Measurements from ENCODE around the gene CBX2.

Gene CBX2

DNA sequence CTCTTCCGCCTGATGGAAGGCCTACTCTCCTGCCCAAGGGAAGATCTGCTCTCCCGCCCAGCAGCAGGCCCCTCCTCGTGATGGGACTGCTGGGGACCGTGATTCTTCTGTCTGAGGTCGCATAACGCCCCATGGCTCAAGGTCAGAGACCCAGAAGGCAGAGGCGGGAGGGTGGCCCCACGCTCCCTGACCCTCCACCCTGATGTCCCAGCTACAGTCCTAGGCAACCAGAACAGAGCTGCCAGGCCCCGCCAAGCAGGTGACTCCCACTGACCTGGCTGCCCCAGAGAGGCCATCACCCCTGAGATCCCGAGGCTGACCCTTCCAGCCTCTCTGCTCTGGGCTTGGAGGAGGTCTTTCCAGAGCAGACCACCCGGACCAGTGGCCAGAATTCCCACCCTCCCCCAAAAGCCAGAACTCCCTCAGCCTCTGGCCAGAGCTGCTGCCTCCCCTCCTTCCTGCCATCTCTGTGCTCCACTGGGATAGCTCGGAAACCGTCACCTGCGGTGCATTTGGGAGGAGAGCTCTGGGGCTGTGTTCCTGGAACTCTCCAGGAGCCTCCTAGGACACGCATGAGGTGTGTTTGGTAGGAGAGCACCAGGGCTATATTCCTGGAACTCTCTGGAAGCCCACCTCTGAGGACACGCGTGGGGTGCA is 39.9 kb upstream of the CBX2 start:
- H3K36me3 ChIP-seq (ENCODE audit: insufficient read depth, low read length) = no peaks in the 10 kb centered on the region
- H3K9me3 ChIP-seq (ENCODE audit: low read length) = peaks cover 3% of the 10 kb centered on the region
- no peaks in the 10 kb centered on the region for H3K27me3 ChIP-seq (ENCODE audit: insufficient read depth, low read length)
- no peak overlapping the region for H3K4me3 ChIP-seq (ENCODE audit: low read length)
- H2AFZ ChIP-seq (ENCODE audit: low read depth, low read length) = no peak overlapping the region
- H3K4me1 ChIP-seq (ENCODE audit: insufficient read depth, low read length) = peaks cover 25% of the 10 kb centered on the region

- Histone ChIP-seq H3K9me3 (ENCODE audit: low read length) (peaks cover 3% of the 10 kb centered on the region), H3K36me3 (ENCODE audit: insufficient read depth, low read length) (no peaks in the 10 kb centered on the region)
Observed at GRCh38 chr17:79738643-79739042, 39.3 kb upstream of the CBX2 start.

DNA sequence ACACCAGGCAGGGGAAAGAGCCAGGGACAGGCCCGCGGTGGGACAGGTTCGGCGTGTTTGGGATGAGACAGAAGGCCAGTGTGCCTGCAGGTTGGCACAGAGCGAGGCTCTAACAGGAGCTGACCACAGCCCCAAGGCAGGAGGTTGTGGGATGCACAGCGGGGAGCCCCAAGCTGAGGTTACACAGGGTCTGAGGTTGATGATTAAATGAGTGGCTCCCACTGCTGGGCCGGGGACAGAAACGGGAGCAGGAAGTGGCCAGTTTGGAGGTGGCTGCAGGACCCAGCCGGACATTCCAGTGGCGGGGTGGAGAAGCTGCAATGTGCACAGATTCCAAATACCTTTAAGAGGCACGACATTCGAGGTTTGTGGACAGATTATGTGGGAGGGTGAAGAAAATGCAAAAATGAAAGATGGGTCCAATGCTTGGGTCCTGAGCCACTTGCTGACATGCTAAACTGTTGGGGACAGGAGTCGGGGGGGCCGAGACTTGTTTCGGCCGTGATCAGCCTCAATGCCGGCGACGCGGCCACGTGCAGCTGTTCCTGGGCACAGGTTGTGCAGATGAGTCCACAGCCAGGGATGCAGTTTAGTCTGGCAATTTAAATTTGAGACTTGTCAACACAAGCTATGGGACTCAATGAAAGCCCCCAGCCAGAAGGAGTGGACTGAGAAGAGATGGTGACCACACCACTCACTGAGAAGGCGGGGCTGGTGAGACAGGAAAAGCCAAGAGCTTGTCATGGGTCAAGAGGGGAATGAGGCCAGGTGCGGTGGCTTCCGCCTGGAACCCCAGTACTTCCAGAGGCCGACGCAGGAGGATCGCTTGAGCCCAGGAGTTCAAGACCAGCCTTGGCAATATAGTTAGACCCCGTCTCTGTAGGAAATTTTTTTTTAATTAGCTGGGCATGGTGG is 38.5 kb upstream of the CBX2 start:
- peaks cover 28% of the 10 kb centered on the region for H3K4me1 ChIP-seq (ENCODE audit: insufficient read depth, low read length)
- no peak overlapping the region for H3K4me3 ChIP-seq (ENCODE audit: low read length)
- no peak overlapping the region for H2AFZ ChIP-seq (ENCODE audit: low read depth, low read length)
- no peaks in the 10 kb centered on the region for H3K36me3 ChIP-seq (ENCODE audit: insufficient read depth, low read length)
- H3K27me3 ChIP-seq (ENCODE audit: insufficient read depth, low read length) = peaks cover 5% of the 10 kb centered on the region
- H3K9me3 ChIP-seq (ENCODE audit: low read length) = peaks cover 3% of the 10 kb centered on the region

More at GRCh38 chr17:79738643-79739042, 39.3 kb upstream of the CBX2 start:
- Histone ChIP-seq H3K4me1 (ENCODE audit: insufficient read depth, low read length) (peaks cover 28% of the 10 kb centered on the region), H3K4me3 (ENCODE audit: low read length) (no peak overlapping the region), H2AFZ (ENCODE audit: low read depth, low read length) (no peak overlapping the region), H3K27me3 (ENCODE audit: insufficient read depth, low read length) (peaks cover under 1% of the 10 kb centered on the region)

DNA sequence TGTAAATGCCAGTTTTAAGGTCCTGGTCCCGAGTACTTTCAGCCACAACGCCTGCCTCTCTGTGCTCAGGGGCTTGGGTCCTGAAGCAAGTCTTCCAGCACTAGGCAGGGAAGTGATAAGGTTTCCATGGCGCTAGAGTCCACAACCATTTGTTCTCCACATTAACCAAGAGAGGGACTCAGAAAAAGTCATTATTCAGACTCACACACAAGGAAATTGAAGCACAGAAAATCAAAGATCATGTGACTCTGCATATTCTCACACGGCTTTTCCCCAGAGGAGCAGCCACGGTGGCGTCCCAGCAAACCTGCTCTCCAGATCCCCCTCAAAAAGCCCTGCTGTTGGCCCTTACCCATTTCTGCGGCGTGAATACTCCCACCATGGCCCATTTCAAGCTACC is 37.5 kb upstream of the CBX2 start:
- H3K9me3 ChIP-seq (ENCODE audit: low read length) = no peaks in the 10 kb centered on the region
- no peak overlapping the region for H3K4me3 ChIP-seq (ENCODE audit: low read length)
- H3K27me3 ChIP-seq (ENCODE audit: insufficient read depth, low read length) = peaks cover 5% of the 10 kb centered on the region
- H3K36me3 ChIP-seq (ENCODE audit: insufficient read depth, low read length) = no peaks in the 10 kb centered on the region
- peaks cover 28% of the 10 kb centered on the region for H3K4me1 ChIP-seq (ENCODE audit: insufficient read depth, low read length)
- H2AFZ ChIP-seq (ENCODE audit: low read depth, low read length) = no peak overlapping the region

- Histone ChIP-seq H3K9me3 (ENCODE audit: low read length) (no peaks in the 10 kb centered on the region), H3K36me3 (ENCODE audit: insufficient read depth, low read length) (no peaks in the 10 kb centered on the region), H3K27me3 (ENCODE audit: insufficient read depth, low read length) (peaks cover 5% of the 10 kb centered on the region), H2AFZ (ENCODE audit: low read depth, low read length) (peak overlapping the region; percentile 65), H3K4me3 (ENCODE audit: low read length) (peak overlapping the region; percentile 50), H3K4me1 (ENCODE audit: insufficient read depth, low read length) (peaks cover 30% of the 10 kb centered on the region)
Observed at GRCh38 chr17:79741401-79741750, 36.6 kb upstream of the CBX2 start.

DNA sequence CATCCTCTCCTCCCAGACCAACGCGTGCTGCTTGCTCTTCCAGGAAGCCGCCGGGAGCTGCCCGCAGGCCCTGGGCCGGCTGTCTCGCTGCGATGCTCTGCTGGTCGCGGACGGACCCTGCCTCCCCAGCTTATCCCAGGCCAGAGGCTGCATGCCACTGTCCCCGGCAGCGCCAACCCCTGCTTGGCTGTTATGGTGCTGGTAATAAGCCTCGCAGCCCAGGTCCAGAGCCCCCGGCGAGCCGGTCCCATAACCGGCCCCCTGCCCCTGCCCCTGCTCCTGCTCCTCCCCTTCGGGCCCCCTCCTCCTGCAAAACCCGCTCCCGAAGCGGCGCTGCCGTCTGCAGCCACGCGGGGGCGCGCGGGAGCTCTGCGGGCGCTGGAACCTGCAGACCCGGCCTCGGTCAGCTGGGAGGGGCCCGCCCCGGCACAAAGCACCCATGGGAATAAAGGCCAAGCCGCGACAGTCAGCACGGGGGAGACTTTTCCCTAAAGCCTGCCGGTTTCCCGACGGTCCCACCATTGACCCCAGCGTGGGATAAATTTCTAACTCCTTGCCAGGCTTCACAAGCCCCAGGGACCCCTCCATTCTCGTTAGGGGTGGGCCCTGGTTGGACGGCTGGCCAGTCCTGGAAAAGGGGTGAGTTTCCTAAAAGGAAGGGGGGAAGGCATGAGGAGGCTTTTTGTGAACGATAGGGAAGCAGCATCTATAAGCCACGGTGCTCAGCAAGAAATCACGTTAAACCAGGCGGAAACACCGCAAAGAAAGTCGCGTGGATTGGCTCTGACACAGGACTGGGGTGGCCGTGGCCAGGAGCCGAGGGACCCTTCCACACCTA is 36.0 kb upstream of the CBX2 start:
- H2AFZ ChIP-seq (ENCODE audit: low read depth, low read length) = peak overlapping the region; percentile 65
- H3K4me3 ChIP-seq (ENCODE audit: low read length) = peak overlapping the region; percentile 50
- peaks cover 35% of the 10 kb centered on the region for H3K4me1 ChIP-seq (ENCODE audit: insufficient read depth, low read length)
- H3K36me3 ChIP-seq (ENCODE audit: insufficient read depth, low read length) = no peaks in the 10 kb centered on the region
- no peaks in the 10 kb centered on the region for H3K9me3 ChIP-seq (ENCODE audit: low read length)
- H3K27me3 ChIP-seq (ENCODE audit: insufficient read depth, low read length) = peaks cover 9% of the 10 kb centered on the region

GRCh38 chr17:79742589-79742918 is 35.4 kb upstream of the CBX2 start:
- Histone ChIP-seq H2AFZ (ENCODE audit: low read depth, low read length) (no peak overlapping the region), H3K9me3 (ENCODE audit: low read length) (no peaks in the 10 kb centered on the region), H3K27me3 (ENCODE audit: insufficient read depth, low read length) (peaks cover 10% of the 10 kb centered on the region), H3K4me1 (ENCODE audit: insufficient read depth, low read length) (peaks cover 40% of the 10 kb centered on the region), H3K36me3 (ENCODE audit: insufficient read depth, low read length) (no peaks in the 10 kb centered on the region), H3K4me3 (ENCODE audit: low read length) (no peak overlapping the region)

GRCh38 chr17:79742951-79743476 is 34.9 kb upstream of the CBX2 start:
- Histone ChIP-seq H3K4me3 (ENCODE audit: low read length) (no peak overlapping the region), H3K36me3 (ENCODE audit: insufficient read depth, low read length) (no peaks in the 10 kb centered on the region), H3K9me3 (ENCODE audit: low read length) (no peaks in the 10 kb centered on the region), H2AFZ (ENCODE audit: low read depth, low read length) (no peak overlapping the region), H3K4me1 (ENCODE audit: insufficient read depth, low read length) (peaks cover 42% of the 10 kb centered on the region), H3K27me3 (ENCODE audit: insufficient read depth, low read length) (peaks cover 15% of the 10 kb centered on the region)

DNA sequence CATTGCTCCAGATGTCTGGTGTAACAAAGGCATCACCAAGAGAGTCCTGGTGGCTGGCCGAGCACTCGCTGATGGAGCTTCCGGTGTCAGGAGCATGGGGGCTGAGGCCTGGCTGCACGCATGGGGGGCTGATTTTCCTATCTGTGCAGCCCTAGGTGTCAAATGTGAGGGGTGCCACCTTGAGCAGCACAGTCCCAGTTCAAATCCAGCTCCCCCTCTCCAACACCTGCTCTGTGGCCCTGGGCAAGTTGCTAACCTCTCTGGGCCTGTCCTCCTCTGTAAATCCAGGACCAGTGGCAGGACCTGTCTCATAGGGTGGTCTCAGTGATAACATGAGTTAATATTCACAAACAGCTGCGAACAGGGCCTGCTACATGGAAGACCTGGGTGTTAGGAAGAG is 34.3 kb upstream of the CBX2 start:
- H3K9me3 ChIP-seq (ENCODE audit: low read length) = no peaks in the 10 kb centered on the region
- H3K4me3 ChIP-seq (ENCODE audit: low read length) = no peak overlapping the region
- peaks cover 21% of the 10 kb centered on the region for H3K27me3 ChIP-seq (ENCODE audit: insufficient read depth, low read length)
- peaks cover 46% of the 10 kb centered on the region for H3K4me1 ChIP-seq (ENCODE audit: insufficient read depth, low read length)
- H2AFZ ChIP-seq (ENCODE audit: low read depth, low read length) = no peak overlapping the region
- H3K36me3 ChIP-seq (ENCODE audit: insufficient read depth, low read length) = no peaks in the 10 kb centered on the region

GRCh38 chr17:79745641-79746105 is 32.3 kb upstream of the CBX2 start:
- H3K9me3 ChIP-seq (ENCODE audit: low read length) = no peaks in the 10 kb centered on the region
- H3K36me3 ChIP-seq (ENCODE audit: insufficient read depth, low read length) = no peaks in the 10 kb centered on the region
- peaks cover 47% of the 10 kb centered on the region for H3K4me1 ChIP-seq (ENCODE audit: insufficient read depth, low read length)
- H3K27me3 ChIP-seq (ENCODE audit: insufficient read depth, low read length) = peaks cover 32% of the 10 kb centered on the region
- H2AFZ ChIP-seq (ENCODE audit: low read depth, low read length) = no peak overlapping the region
- no peak overlapping the region for H3K4me3 ChIP-seq (ENCODE audit: low read length)

DNA sequence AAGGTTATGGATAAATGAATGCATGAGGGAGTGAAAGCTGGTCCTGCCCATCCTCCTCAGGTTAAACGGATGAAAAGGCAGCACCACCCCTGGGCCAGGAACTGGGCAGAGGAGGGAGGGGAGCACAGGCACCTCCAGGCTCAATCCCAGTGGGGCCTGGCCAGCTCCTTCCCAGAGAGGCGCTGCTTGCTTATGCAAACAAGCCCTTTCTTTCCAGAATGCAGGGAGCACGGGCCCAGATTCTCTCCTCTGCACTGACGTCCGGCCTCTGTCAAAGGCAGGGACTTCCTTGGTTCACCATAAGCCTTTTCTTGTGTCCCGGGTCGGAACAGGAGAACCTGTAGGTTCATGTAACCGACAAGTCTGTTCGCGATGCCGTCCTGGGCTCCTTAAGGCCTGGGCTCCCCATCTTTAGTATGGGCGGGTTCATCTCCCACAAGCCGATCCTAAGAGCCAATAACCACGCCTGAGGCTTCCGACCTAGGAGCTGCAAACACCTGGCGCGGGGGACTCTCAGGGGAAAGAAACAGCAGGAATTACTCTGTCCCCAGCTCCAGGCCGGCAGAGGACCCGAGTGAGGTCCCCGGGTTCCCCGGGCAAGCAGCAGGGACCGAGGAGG is 30.9 kb upstream of the CBX2 start:
- Histone ChIP-seq H3K4me3 (ENCODE audit: low read length) (no peak overlapping the region), H2AFZ (ENCODE audit: low read depth, low read length) (no peak overlapping the region), H3K9me3 (ENCODE audit: low read length) (no peaks in the 10 kb centered on the region), H3K4me1 (ENCODE audit: insufficient read depth, low read length) (peaks cover 44% of the 10 kb centered on the region), H3K27me3 (ENCODE audit: insufficient read depth, low read length) (peaks cover 32% of the 10 kb centered on the region), H3K36me3 (ENCODE audit: insufficient read depth, low read length) (no peaks in the 10 kb centered on the region)

- no peak overlapping the region for H2AFZ ChIP-seq (ENCODE audit: low read depth, low read length)
- H3K9me3 ChIP-seq (ENCODE audit: low read length) = no peaks in the 10 kb centered on the region
- peaks cover 37% of the 10 kb centered on the region for H3K4me1 ChIP-seq (ENCODE audit: insufficient read depth, low read length)
- no peaks in the 10 kb centered on the region for H3K36me3 ChIP-seq (ENCODE audit: insufficient read depth, low read length)
- H3K27me3 ChIP-seq (ENCODE audit: insufficient read depth, low read length) = peaks cover 32% of the 10 kb centered on the region
- H3K4me3 ChIP-seq (ENCODE audit: low read length) = peak overlapping the region; percentile 21
Observed at GRCh38 chr17:79747508-79748294, 30.2 kb upstream of the CBX2 start.
